B cell (primary cell): ENCODE measurements around the gene NCAM1. TPM values are rescaled to one million over a fixed set of nuclear protein-coding genes. Genes with fewer than 3 reads are reported as not detected.

Experiments
- ATAC-seq: fragments of 200-7000 bp; cut with Tn5 transposase; one replicate; pipeline ENCODE4 v1.10.0; 2021; ENCODE audit warnings: low read depth, mild to moderate bottlenecking, moderate number of reproducible peaks, moderate library complexity
- CTCF ChIA-PET: fragments of 350-600 bp; sonication (Branson Sonifier 250); formaldehyde crosslinking; loops from one replicate; lab custom pipeline; 2021; ENCODE audit warnings: antibody characterized with exemption, inconsistent platforms; lab: Charles Lee
- POLR2A ChIA-PET: fragments of 350-600 bp; sonication (Branson Sonifier 250); formaldehyde crosslinking; loops from one replicate; lab custom pipeline; 2021; ENCODE audit warnings: antibody characterized with exemption; lab: Charles Lee
- DNase-seq: peaks from one replicate; pipeline ENCODE4 v3.0.0; 2013
- H2AFZ ChIP-seq: 2 replicates; pipeline ENCODE4 v1.6.1; 2012; ENCODE audit warnings: mild to moderate bottlenecking, low read depth, low read length; ENCODE audit not compliant: insufficient read depth, poor library complexity, severe bottlenecking
- H3K27ac ChIP-seq, 2 donors: 1 replicate in 1 of 2; 2 replicates in 1 of 2; pipeline ENCODE4 v1.5.1; 2012 to 2013; ENCODE audit warnings: low read length in 2 of 2, mild to moderate bottlenecking in 2 of 2, moderate library complexity in 1 of 2
- H3K27me3 ChIP-seq, 4 experiments: fragments of 200-600 bp in 1 of 4; sonication (generic) in 1 of 4; replicated peaks in 1 of 4; 1 replicate in 2 of 4; 2 replicates in 2 of 4; pipeline versions ENCODE4 v1.6.1 to v1.7.0; 2013 to 2016; ENCODE audit warnings: low read length in 3 of 4, mild to moderate bottlenecking in 2 of 4, mixed read lengths in 1 of 4, moderate library complexity in 1 of 4; ENCODE audit not compliant: insufficient read depth in 4 of 4, control insufficient read depth in 3 of 4; ENCODE audit errors: control extremely low read depth in 1 of 4
- H3K36me3 ChIP-seq, 2 experiments: replicated peaks in 1 of 2; 1 replicate in 1 of 2; 2 replicates in 1 of 2; pipeline versions ENCODE4 v1.6.1 to v1.7.1; 2013; ENCODE audit warnings: low read length in 1 of 2; ENCODE audit not compliant: insufficient read depth in 2 of 2, control insufficient read depth in 1 of 2; ENCODE audit errors: control extremely low read depth in 1 of 2, extremely low read depth in 1 of 2
- H3K4me1 ChIP-seq, 2 donors: fragments of 200-600 bp in 1 of 2; sonication (generic) in 1 of 2; 1 replicate in 1 of 2; 2 replicates in 1 of 2; pipeline versions ENCODE4 v1.5.1 to v1.6.1; 2013 to 2017; ENCODE audit warnings: low read length in 2 of 2; ENCODE audit not compliant: control insufficient read depth in 2 of 2, insufficient read depth in 2 of 2
- H3K4me2 ChIP-seq: replicated peaks from 2 replicates; pipeline ENCODE3; 2012; ENCODE audit warnings: mild to moderate bottlenecking, low read depth, low read length; ENCODE audit not compliant: poor library complexity, severe bottlenecking
- H3K4me3 ChIP-seq, 5 experiments: fragments of 200-600 bp in 1 of 5; sonication (generic) in 1 of 5; 1 replicate in 3 of 5; 2 replicates in 2 of 5; pipeline versions ENCODE4 v1.5.1 to v1.7.0; 2011 to 2016; ENCODE audit warnings: low read length in 4 of 5, mild to moderate bottlenecking in 4 of 5, low read depth in 2 of 5, control low read depth in 1 of 5, moderate library complexity in 1 of 5; ENCODE audit not compliant: insufficient read depth in 1 of 5; ENCODE audit errors: control extremely low read depth in 1 of 5, extremely low read depth in 1 of 5
- H3K79me2 ChIP-seq: fragments of 200-600 bp; sonication (generic); one replicate; pipeline ENCODE4 v1.6.0; 2016; ENCODE audit warnings: low read length; ENCODE audit not compliant: control insufficient read depth, insufficient read depth
- H3K9ac ChIP-seq: fragments of 200-600 bp; sonication (generic); 2 replicates; pipeline ENCODE4 v1.6.1; 2017; ENCODE audit warnings: mild to moderate bottlenecking, low read length, moderate library complexity
- H3K9me3 ChIP-seq, 3 donors: one replicate each; pipeline versions ENCODE4 v1.6.1 to v1.7.1; 2013; ENCODE audit warnings: low read length in 2 of 3; ENCODE audit not compliant: control insufficient read depth in 2 of 3, insufficient read depth in 1 of 3; ENCODE audit errors: control extremely low read depth in 1 of 3
- H4K20me1 ChIP-seq: 2 replicates; pipeline ENCODE4 v1.6.0; 2012; ENCODE audit warnings: mild to moderate bottlenecking, low read length; ENCODE audit not compliant: insufficient read depth, control insufficient read depth, poor library complexity, severe bottlenecking
- H3K27ac Mint-ChIP-seq: one replicate; pipeline ENCODE4 v1.8.0; 2021; ENCODE audit warnings: mixed read lengths
- H3K27me3 Mint-ChIP-seq: one replicate; pipeline ENCODE4 v1.8.0; 2021; ENCODE audit warnings: mixed read lengths
- H3K4me1 Mint-ChIP-seq: one replicate; pipeline ENCODE4 v1.8.0; 2021; ENCODE audit warnings: mixed read lengths
- H3K4me3 Mint-ChIP-seq: one replicate; pipeline ENCODE4 v1.8.0; 2021; ENCODE audit warnings: mixed read lengths
- H3K9me3 Mint-ChIP-seq: one replicate; pipeline ENCODE4 v1.8.0; 2022; ENCODE audit warnings: mixed read lengths; ENCODE audit not compliant: insufficient read depth
- CTCF ChIP-seq: fragments of 200-600 bp; IDR thresholded peaks from one replicate; pipeline ENCODE4 v1.8.0; 2022; ENCODE audit warnings: antibody characterized with exemption, mild to moderate bottlenecking
- EZH2 ChIP-seq: IDR thresholded peaks from 2 replicates; pipeline ENCODE4 v1.6.1; 2012; ENCODE audit warnings: borderline replicate concordance, low read depth, mild to moderate bottlenecking, moderate library complexity, low read length; ENCODE audit not compliant: insufficient read depth, poor library complexity, severe bottlenecking
- WGBS: methylation state at CpG from one replicate; pipeline ENCODE4 v1.1.5; 2013; ENCODE audit warnings: missing lambda C conversion rate; ENCODE audit not compliant: insufficient coverage; 5-methylcytosine and 5-hydroxymethylcytosine counted together
- intact Hi-C: fragments of 100-400 bp; cut with micrococcal nuclease; formaldehyde crosslinking; loops from one replicate; pipeline ENCODE4 v1.10.0; 2022
- polyA plus RNA-seq: library from polyadenylated mRNA; depleted of rRNA; stranded (reverse); fragments of >200 nt; gene quantifications from 2 replicates; pipeline ENCODE4 v1.2.3, GENCODE V29; 2012
- total RNA-seq, 2 donors: library from RNA; stranded (reverse); fragments of 120-200 nt in 1 of 2; gene quantifications; 1 replicate in 1 of 2; 2 replicates in 1 of 2; pipeline versions ENCODE4 v1.2.3 to v1.2.4, GENCODE V29; 2013 to 2022

Gene NCAM1
- total and polyA plus RNA-seq, 2 donors (not counting 1 experiment from before 2014, with no cell fraction given) = 0.37 TPM; not detected in 1

GRCh38 chr11:113315811-113316210 is 354.6 kb downstream of the NCAM1 start:
- no peak for ATAC-seq
- no CpG with 5 or more reads among the region's 6 CpGs for WGBS
- Histone ChIP-seq H3K27ac (peak overlapping the region in 1 of 2 donors; percentile 94), H3K4me3 (no peak overlapping the region), H3K4me1 (peaks cover 15 to 20% of the 10 kb centered on the region in 2 donors), H4K20me1 (no peaks in the 10 kb centered on the region), H3K9me3 (peaks cover 0 to 3% (median 0%) of the 10 kb centered on the region in 3 donors), H3K36me3 (peaks cover 0 to 30% of the 10 kb centered on the region in 2 experiments), H3K27me3 (no peaks in the 10 kb centered on the region), H2AFZ (peak overlapping the region; percentile 89), H3K79me2 (peaks cover 3% of the 10 kb centered on the region), H3K9ac (no peak overlapping the region), H3K4me2 (peak overlapping the region; percentile 80)
- peak overlapping the region; percentile 87 for H3K27ac Mint-ChIP-seq
- peak; percentile 11 for DNase-seq
- H3K4me3 Mint-ChIP-seq = peak overlapping the region; percentile 82
- no peaks in the 10 kb centered on the region for H3K9me3 Mint-ChIP-seq
- CTCF ChIA-PET = interaction anchor here (1.5 to 5.0 kb wide), 2 partner anchors 26 to 945 kb away, joined by 4 to 32 read pairs; no protein-coding TSS in a partner anchor
- no peaks in the 10 kb centered on the region for H3K27me3 Mint-ChIP-seq
- TF ChIP-seq CTCF (no peak), EZH2 (no peak)
- POLR2A ChIA-PET = no interaction called here
- intact Hi-C loops = loop anchor here (2.0 to 10.0 kb wide), 5 partner anchors 559 to 1241 kb away; partner anchors contain the start of genes C11orf71, NKAPD1, PIH1D2 and RBM7
- peaks cover 24% of the 10 kb centered on the region for H3K4me1 Mint-ChIP-seq

GRCh38 chr11:113316256-113316655 is 355.0 kb downstream of the NCAM1 start:
- Histone ChIP-seq H3K79me2 (peaks cover 3% of the 10 kb centered on the region), H2AFZ (no peak overlapping the region), H3K4me1 (peaks cover 15 to 20% of the 10 kb centered on the region in 2 donors), H3K27me3 (no peaks in the 10 kb centered on the region), H3K4me3 (no peak overlapping the region), H4K20me1 (no peaks in the 10 kb centered on the region), H3K36me3 (peaks cover 0 to 30% of the 10 kb centered on the region in 2 experiments), H3K4me2 (no peak overlapping the region), H3K9me3 (peaks cover 0 to 3% (median 0%) of the 10 kb centered on the region in 3 donors), H3K27ac (peak overlapping the region in 1 of 2 donors; percentile 94), H3K9ac (no peak overlapping the region)
- Mint-ChIP-seq H3K27ac (no peak overlapping the region), H3K4me1 (peaks cover 24% of the 10 kb centered on the region), H3K9me3 (no peaks in the 10 kb centered on the region), H3K27me3 (no peaks in the 10 kb centered on the region), H3K4me3 (peak overlapping the region; percentile 14)
- TF ChIP-seq CTCF (no peak), EZH2 (no peak)
- CTCF ChIA-PET = no interaction called here
- POLR2A ChIA-PET = no interaction called here
- ATAC-seq (no peak), DNase-seq (no peak)
- 86% methylated on average over 1 of the region's 1 CpG for WGBS
- intact Hi-C loops = loop anchor here (10.0 kb wide), 3 partner anchors 559 to 1119 kb away; partner anchors contain the start of genes REXO2 and USP28
